GM19372 (cell line): ENCODE results near the gene PHLPP1.

Source experiments
- ATAC-seq: cut with Tn5 transposase; IDR thresholded peaks from one replicate; pipeline ENCODE4 v1.9.1; 2021; ENCODE audit warnings: mild to moderate bottlenecking, low read depth, moderate library complexity; ENCODE audit not compliant: unreplicated experiment

The PHLPP1 gene

GRCh38 chr18:62839874-62840713 is 124.8 kb downstream of the PHLPP1 start:
- ATAC-seq: no peak

GRCh38 chr18:62841405-62841804 is 126.1 kb downstream of the PHLPP1 start:
- ATAC-seq: no peak

- no peak for ATAC-seq
Measured at GRCh38 chr18:62842898-62843297, 127.6 kb downstream of the PHLPP1 start.

- ATAC-seq: peak; percentile 55
Measured at GRCh38 chr18:62844850-62845643, 129.7 kb downstream of the PHLPP1 start.

GRCh38 chr18:62846313-62846712 is 131.0 kb downstream of the PHLPP1 start:
- no peak for ATAC-seq

GRCh38 chr18:62847081-62847480 is 131.7 kb downstream of the PHLPP1 start:
- ATAC-seq: no peak

- ATAC-seq: no peak
Measured at GRCh38 chr18:62848946-62849345, 133.6 kb downstream of the PHLPP1 start.

GRCh38 chr18:62850619-62851306 is 135.4 kb downstream of the PHLPP1 start:
- ATAC-seq: no peak

GRCh38 chr18:62852851-62853250 is 137.5 kb downstream of the PHLPP1 start:
- ATAC-seq: no peak

- no peak for ATAC-seq
Measured at GRCh38 chr18:62856294-62856693, 141.0 kb downstream of the PHLPP1 start.

- no peak for ATAC-seq
Measured at GRCh38 chr18:62857263-62857976, 142.1 kb downstream of the PHLPP1 start.

GRCh38 chr18:62860062-62860461 is 144.7 kb downstream of the PHLPP1 start:
- ATAC-seq: no peak

- ATAC-seq: no peak
Measured at GRCh38 chr18:62862466-62862865, 147.1 kb downstream of the PHLPP1 start.

- no peak for ATAC-seq
Measured at GRCh38 chr18:62863579-62864001, 148.2 kb downstream of the PHLPP1 start.

GRCh38 chr18:62865498-62865897 is 150.2 kb downstream of the PHLPP1 start:
- ATAC-seq: no peak

- ATAC-seq: no peak
Measured at GRCh38 chr18:62867534-62867933, 152.2 kb downstream of the PHLPP1 start.

GRCh38 chr18:62868645-62869044 is 153.3 kb downstream of the PHLPP1 start:
- ATAC-seq: no peak

- no peak for ATAC-seq
Measured at GRCh38 chr18:62870643-62871042, 155.3 kb downstream of the PHLPP1 start.

- ATAC-seq: no peak
Measured at GRCh38 chr18:62875323-62875722, 160.0 kb downstream of the PHLPP1 start.

GRCh38 chr18:62876111-62876510 is 160.8 kb downstream of the PHLPP1 start:
- no peak for ATAC-seq
